Suppressor macrophage (primary cell): ENCODE measurements around the gene SLC36A1.
"Not testable (repeated sequence)": the region's sequence is repeated elsewhere in the genome, so short reads cannot be mapped to it uniquely, and the experiment has no call there.

Source experiments
- DNase-seq, 4 experiments: peaks; one replicate each; pipeline ENCODE4 v3.0.0-alpha.2; 2020 to 2022
- total RNA-seq, 17 experiments: gene quantifications; one replicate each; lab custom pipeline; 2026; ENCODE audit warnings: mixed read lengths in 6 of 17, inconsistent platforms in 3 of 17; lab: John Stamatoyannopoulos, UW

SLC36A1 gene
- total RNA-seq = 37.9 to 396 (median 149) reads per million in 17 experiments

GRCh38 chr5:151447174-151448037 is at the start of gene SLC36A1:
Gene SLC36A1, plus strand, starts transcription at chr5:151447603. Its CDS starts 11,190 bp downstream, at chr5:151458793.
- DNase-seq = peak; percentile 98 to 99 (median 99)

- no peak for DNase-seq
Observed at GRCh38 chr5:151405334-151406160, 41.9 kb upstream of the SLC36A1 start.

GRCh38 chr5:151406322-151406947 is 41.0 kb upstream of the SLC36A1 start:
- DNase-seq = peak; percentile 13 to 57 (median 39)

- DNase-seq = peak in 1 of 4 experiments; percentile 3
Observed at GRCh38 chr5:151408591-151409230, 38.7 kb upstream of the SLC36A1 start.

GRCh38 chr5:151413800-151414199 is 33.6 kb upstream of the SLC36A1 start:
- DNase-seq = no peak

- no peak for DNase-seq
Observed at GRCh38 chr5:151414536-151414935, 32.9 kb upstream of the SLC36A1 start.

- DNase-seq = no peak
Observed at GRCh38 chr5:151417712-151418111, 29.7 kb upstream of the SLC36A1 start.

- DNase-seq = no peak
Observed at GRCh38 chr5:151420127-151420526, 27.3 kb upstream of the SLC36A1 start.

- no peak for DNase-seq
Observed at GRCh38 chr5:151424892-151425523, 22.4 kb upstream of the SLC36A1 start.

- not testable (repeated sequence) for DNase-seq
Observed at GRCh38 chr5:151426347-151426746, 21.1 kb upstream of the SLC36A1 start.

- DNase-seq = no peak
Observed at GRCh38 chr5:151427258-151427657, 20.1 kb upstream of the SLC36A1 start.

- no peak for DNase-seq
Observed at GRCh38 chr5:151430731-151431130, 16.7 kb upstream of the SLC36A1 start.

GRCh38 chr5:151431666-151432065 is 15.7 kb upstream of the SLC36A1 start:
- DNase-seq = no peak

- no peak for DNase-seq
Observed at GRCh38 chr5:151432210-151432609, 15.2 kb upstream of the SLC36A1 start.

- DNase-seq = no peak
Observed at GRCh38 chr5:151434570-151435237, 12.7 kb upstream of the SLC36A1 start.

GRCh38 chr5:151448038-151448985 is 909 bp downstream of the SLC36A1 start:
- peak; percentile 19 to 51 (median 44) for DNase-seq

- DNase-seq = no peak
Observed at GRCh38 chr5:151449297-151449696, 1.9 kb downstream of the SLC36A1 start.

- DNase-seq = no peak
Observed at GRCh38 chr5:151449839-151450238, 2.4 kb downstream of the SLC36A1 start.

GRCh38 chr5:151450605-151451004 is 3.2 kb downstream of the SLC36A1 start:
- DNase-seq = peak; percentile 21 to 42 (median 30)
